MCF 10A (cell line): ENCODE data around the gene CSF1. TPM values are rescaled to one million over a fixed set of nuclear protein-coding genes. Genes with fewer than 3 reads are reported as not detected.

Experiments used
- BruUV-seq: library from RNA; stranded (reverse); fragments of 400-500 nt; replicated peaks from 2 replicates; lab custom pipeline; 2021; lab: Mats Ljungman, UMichigan
- CTCF ChIA-PET: fragments of 300-600 bp; sonication (Branson Sonifier 250); formaldehyde crosslinking; extraction: SDS; loops from one replicate; lab custom pipeline; 2021; ENCODE audit warnings: antibody characterized with exemption, inconsistent platforms; lab: Yijun Ruan, JAX
- POLR2A ChIA-PET: fragments of 300-600, 350-650 bp; sonication (Branson Sonifier 250); formaldehyde crosslinking; extraction: SDS; loops from one replicate; lab custom pipeline; 2020; ENCODE audit warnings: antibody characterized with exemption, inconsistent platforms; lab: Yijun Ruan, JAX
- DNase-seq: peaks from one replicate; pipeline ENCODE4 v3.0.0-alpha.2; 2018; ENCODE audit not compliant: unreplicated experiment
- H3K27ac Mint-ChIP-seq: one replicate; pipeline ENCODE4 v1.8.0; 2022; ENCODE audit warnings: mild to moderate bottlenecking, low read depth, mixed read lengths; ENCODE audit not compliant: unreplicated experiment
- H3K27me3 Mint-ChIP-seq: one replicate; pipeline ENCODE4 v1.8.0; 2022; ENCODE audit warnings: mixed read lengths; ENCODE audit not compliant: insufficient read depth, unreplicated experiment
- H3K36me3 Mint-ChIP-seq: one replicate; pipeline ENCODE4 v1.8.0; 2022; ENCODE audit warnings: mild to moderate bottlenecking, moderate library complexity, mixed read lengths; ENCODE audit not compliant: insufficient read depth, unreplicated experiment
- H3K4me1 Mint-ChIP-seq: one replicate; pipeline ENCODE4 v1.8.0; 2022; ENCODE audit warnings: mixed read lengths; ENCODE audit not compliant: insufficient read depth, unreplicated experiment
- H3K4me3 Mint-ChIP-seq: one replicate; pipeline ENCODE4 v1.8.0; 2022; ENCODE audit warnings: mild to moderate bottlenecking, moderate library complexity, mixed read lengths; ENCODE audit not compliant: unreplicated experiment
- H3K9me3 Mint-ChIP-seq: one replicate; pipeline ENCODE4 v1.8.0; 2022; ENCODE audit warnings: mixed read lengths; ENCODE audit not compliant: unreplicated experiment
- CTCF ChIP-seq: fragments of 200-600 bp; IDR thresholded peaks from one replicate; pipeline ENCODE4 v1.8.0; 2022; ENCODE audit warnings: antibody characterized with exemption, mild to moderate bottlenecking; ENCODE audit not compliant: unreplicated experiment
- intact Hi-C: fragments of 100-400 bp; cut with micrococcal nuclease; formaldehyde crosslinking; loops from 2 replicates; pipeline ENCODE4 v1.14.1; 2022
- total RNA-seq: library from RNA; stranded (reverse); gene quantifications from 2 replicates; pipeline ENCODE4 v1.2.3, GENCODE V29; 2022

The CSF1 gene
- total RNA-seq, 1 experiment from 2014 or later: 6.3 TPM

DNA sequence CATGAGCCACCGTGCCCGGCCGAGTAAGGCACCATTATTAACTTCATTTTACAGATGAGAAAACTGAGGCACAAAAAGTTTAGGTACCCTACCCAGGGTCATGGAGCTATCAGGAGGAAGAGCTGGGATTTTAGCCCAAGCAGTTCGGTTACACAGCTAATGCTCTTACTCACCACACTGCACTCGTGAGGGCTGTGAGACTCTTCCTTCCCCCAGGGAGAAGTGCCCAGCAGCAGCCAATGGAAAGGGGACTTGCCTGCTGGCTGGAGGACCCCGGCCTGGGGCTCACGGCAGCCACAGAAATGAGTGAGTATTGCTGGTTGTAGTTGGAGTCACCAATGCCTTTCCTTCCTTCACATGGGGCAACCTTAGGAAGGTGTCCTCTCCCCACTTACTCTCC is 5.2 kb upstream of the CSF1 start:
- Mint-ChIP-seq H3K27me3 (no peaks in the 10 kb centered on the region), H3K27ac (no peak overlapping the region), H3K4me1 (peaks cover 15% of the 10 kb centered on the region), H3K9me3 (no peaks in the 10 kb centered on the region), H3K36me3 (no peaks in the 10 kb centered on the region), H3K4me3 (no peak overlapping the region)
- CTCF ChIA-PET: interaction anchor here (0.9 kb wide), 1 partner anchor 13 kb away, joined by 3 read pairs; no protein-coding TSS in a partner anchor
- POLR2A ChIA-PET: interaction anchor here (0.6 to 1.1 kb wide), 2 partner anchors 8 to 286 kb away, joined by 3 to 4 read pairs; partner anchors contain the start of genes AMPD2 and GNAT2
- BruUV-seq: no TSS peak
- intact Hi-C loops: no loop called here
- DNase-seq: no peak
- TF ChIP-seq CTCF: no peak

- no peaks in the 10 kb centered on the region for H3K9me3 Mint-ChIP-seq
- H3K27me3 Mint-ChIP-seq: no peaks in the 10 kb centered on the region
- H3K4me1 Mint-ChIP-seq: peaks cover 8% of the 10 kb centered on the region
- no peak overlapping the region for H3K4me3 Mint-ChIP-seq
- no peak for DNase-seq
- ChIA-PET CTCF (interaction anchor here (0.5 to 0.6 kb wide), 2 partner anchors 23 to 74 kb away, joined by 3 to 4 read pairs; no protein-coding TSS in a partner anchor), POLR2A (no interaction called here)
- H3K27ac Mint-ChIP-seq: no peak overlapping the region
- H3K36me3 Mint-ChIP-seq: no peaks in the 10 kb centered on the region
- no TSS peak for BruUV-seq
- TF ChIP-seq CTCF: no peak
- intact Hi-C loops: no loop called here
Observed at GRCh38 chr1:109906160-109906838, 4.3 kb upstream of the CSF1 start.

DNA sequence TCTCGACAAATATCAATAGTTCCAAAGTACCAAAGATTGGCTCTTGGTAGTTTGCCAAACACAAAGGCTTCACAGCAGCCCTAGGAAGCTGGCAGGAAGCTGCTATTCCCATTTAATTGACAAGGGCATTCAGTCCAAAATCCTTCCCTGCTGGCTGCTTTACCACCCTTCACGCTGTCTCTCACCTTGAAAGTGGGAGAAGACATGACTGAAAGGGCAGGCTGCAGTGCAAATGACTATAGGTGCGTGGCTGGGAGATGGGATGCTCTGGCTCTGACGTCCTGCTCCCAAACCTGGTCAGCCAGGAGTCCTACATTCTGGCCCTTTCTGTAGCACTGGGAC is 3.8 kb upstream of the CSF1 start:
- ChIA-PET CTCF (interaction anchor here (0.5 to 1.4 kb wide), 3 partner anchors 22 to 74 kb away, joined by 3 to 4 read pairs (median 4); no protein-coding TSS in a partner anchor), POLR2A (no interaction called here)
- H3K36me3 Mint-ChIP-seq: no peaks in the 10 kb centered on the region
- H3K4me3 Mint-ChIP-seq: no peak overlapping the region
- intact Hi-C loops: no loop called here
- H3K4me1 Mint-ChIP-seq: peaks cover 6% of the 10 kb centered on the region
- no peak for DNase-seq
- no peak overlapping the region for H3K27ac Mint-ChIP-seq
- H3K27me3 Mint-ChIP-seq: no peaks in the 10 kb centered on the region
- H3K9me3 Mint-ChIP-seq: no peaks in the 10 kb centered on the region
- BruUV-seq: no TSS peak
- no peak for TF ChIP-seq CTCF

- Mint-ChIP-seq H3K4me3 (no peak overlapping the region), H3K36me3 (no peaks in the 10 kb centered on the region), H3K27ac (no peak overlapping the region), H3K9me3 (no peaks in the 10 kb centered on the region), H3K4me1 (peaks cover 8% of the 10 kb centered on the region), H3K27me3 (no peaks in the 10 kb centered on the region)
- ChIA-PET POLR2A (no interaction called here), CTCF (interaction anchor here (0.5 to 1.4 kb wide), 3 partner anchors 22 to 73 kb away, joined by 3 to 4 read pairs (median 4); no protein-coding TSS in a partner anchor)
- BruUV-seq: no TSS peak
- TF ChIP-seq CTCF: no peak
- intact Hi-C loops: no loop called here
- no peak for DNase-seq
Observed at GRCh38 chr1:109907190-109907774, 3.4 kb upstream of the CSF1 start.
